NOMO-1 (cell line): Measurements from ENCODE around the gene HOXC11.

Experiments
- DNase-seq, 2 experiments: peaks; one replicate each; lab custom pipeline; 2025; ENCODE audit not compliant: unreplicated experiment in 2 of 2; lab: John Stamatoyannopoulos, UW

HOXC11 gene

GRCh38 chr12:53971686-53972085 lies 1.2 kb upstream of the HOXC11 start:
- DNase-seq = no peak

GRCh38 chr12:53972152-53972702 lies 699 bp upstream of the HOXC11 start:
- no peak for DNase-seq

- DNase-seq = no peak
Measured at GRCh38 chr12:53973236-53974042, 513 bp downstream of the HOXC11 start.

GRCh38 chr12:53974084-53975063 lies 1.4 kb downstream of the HOXC11 start, which contains the start of gene HOTAIR:
TSS of gene HOTAIR (minus strand) at chr12:53974954.
- no peak for DNase-seq

- no peak for DNase-seq
Measured at GRCh38 chr12:53975064-53975471, 2.1 kb downstream of the HOXC11 start.

- no peak for DNase-seq
Measured at GRCh38 chr12:53975479-53976152, 2.7 kb downstream of the HOXC11 start.

GRCh38 chr12:53976172-53976822 lies 3.4 kb downstream of the HOXC11 start:
- no peak for DNase-seq

- no peak for DNase-seq
Measured at GRCh38 chr12:53976823-53977595, 4.1 kb downstream of the HOXC11 start.

- DNase-seq = no peak
Measured at GRCh38 chr12:53977596-53978445, 4.9 kb downstream of the HOXC11 start.

- DNase-seq = no peak
Measured at GRCh38 chr12:53978477-53979356, 5.8 kb downstream of the HOXC11 start.

- no peak for DNase-seq
Measured at GRCh38 chr12:53980104-53980801, 7.3 kb downstream of the HOXC11 start.

GRCh38 chr12:53980802-53981496 lies 8.0 kb downstream of the HOXC11 start:
- no peak for DNase-seq

GRCh38 chr12:53981634-53982565 lies 9.0 kb downstream of the HOXC11 start:
- DNase-seq = no peak

- no peak for DNase-seq
Measured at GRCh38 chr12:53982648-53983567, 10.0 kb downstream of the HOXC11 start.
